ENCODE data around the gene NAA30.

NAA30 gene

GRCh38 chr14:57408037-57408436 is 17.7 kb downstream of the NAA30 start:
- Histone ChIP-seq H3K27ac (no peak overlapping the region), H3K4me3 (no peak overlapping the region)
- DNase-seq (ENCODE audit: low spot score): no peak
- TF ChIP-seq, protein P1, sequence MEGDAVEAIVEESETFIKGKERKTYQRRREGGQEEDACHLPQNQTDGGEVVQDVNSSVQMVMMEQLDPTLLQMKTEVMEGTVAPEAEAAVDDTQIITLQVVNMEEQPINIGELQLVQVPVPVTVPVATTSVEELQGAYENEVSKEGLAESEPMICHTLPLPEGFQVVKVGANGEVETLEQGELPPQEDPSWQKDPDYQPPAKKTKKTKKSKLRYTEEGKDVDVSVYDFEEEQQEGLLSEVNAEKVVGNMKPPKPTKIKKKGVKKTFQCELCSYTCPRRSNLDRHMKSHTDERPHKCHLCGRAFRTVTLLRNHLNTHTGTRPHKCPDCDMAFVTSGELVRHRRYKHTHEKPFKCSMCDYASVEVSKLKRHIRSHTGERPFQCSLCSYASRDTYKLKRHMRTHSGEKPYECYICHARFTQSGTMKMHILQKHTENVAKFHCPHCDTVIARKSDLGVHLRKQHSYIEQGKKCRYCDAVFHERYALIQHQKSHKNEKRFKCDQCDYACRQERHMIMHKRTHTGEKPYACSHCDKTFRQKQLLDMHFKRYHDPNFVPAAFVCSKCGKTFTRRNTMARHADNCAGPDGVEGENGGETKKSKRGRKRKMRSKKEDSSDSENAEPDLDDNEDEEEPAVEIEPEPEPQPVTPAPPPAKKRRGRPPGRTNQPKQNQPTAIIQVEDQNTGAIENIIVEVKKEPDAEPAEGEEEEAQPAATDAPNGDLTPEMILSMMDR (IDR thresholded peaks at IDR 0.05): no peak

DNA sequence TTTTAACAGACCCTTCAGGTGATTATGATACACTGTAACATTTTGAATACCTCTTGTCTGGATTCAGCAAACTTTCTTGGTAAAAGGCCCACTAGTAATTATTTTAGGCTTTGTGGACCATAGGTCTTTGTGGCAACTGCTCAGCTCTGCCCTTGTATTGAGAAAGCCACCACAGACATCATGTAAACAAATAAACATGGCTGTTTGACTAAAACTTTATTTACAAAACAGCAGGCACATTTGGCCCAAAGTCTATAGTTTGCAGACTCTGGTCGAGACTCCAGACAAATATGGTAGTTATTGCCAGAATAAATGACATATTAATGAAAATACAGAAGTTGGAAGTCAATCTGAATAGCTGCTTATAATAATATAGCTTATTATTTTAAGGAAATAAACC is 18.2 kb downstream of the NAA30 start:
- no peak for DNase-seq (ENCODE audit: low spot score)
- no peak overlapping the region for H3K4me3 ChIP-seq
- H3K27ac ChIP-seq: no peak overlapping the region
- TF ChIP-seq, protein P1 (IDR thresholded peaks at IDR 0.05): no peak

DNA sequence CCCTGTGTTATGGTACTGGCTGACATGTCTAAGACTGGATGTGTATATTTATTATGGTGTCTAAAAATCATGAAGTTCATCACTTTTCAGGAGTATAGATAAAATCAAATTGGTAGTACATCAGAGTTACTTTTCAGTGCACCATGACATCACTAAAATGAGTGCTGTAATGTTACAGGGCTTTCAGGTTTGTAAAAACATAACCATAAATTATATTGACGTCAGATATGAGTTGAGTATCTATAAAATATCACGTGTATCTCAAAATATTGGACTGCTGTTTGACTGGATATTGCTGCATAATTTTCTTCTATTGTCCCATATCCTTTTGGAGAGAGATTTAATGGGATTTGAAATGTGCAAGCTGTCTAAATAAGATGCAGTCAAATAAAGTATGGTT is 22.0 kb downstream of the NAA30 start:
- DNase-seq (ENCODE audit: low spot score): no peak
- H3K27ac ChIP-seq: no peak overlapping the region
- no peak overlapping the region for H3K4me3 ChIP-seq
- TF ChIP-seq, protein P1 (IDR thresholded peaks at IDR 0.05): no peak

DNA sequence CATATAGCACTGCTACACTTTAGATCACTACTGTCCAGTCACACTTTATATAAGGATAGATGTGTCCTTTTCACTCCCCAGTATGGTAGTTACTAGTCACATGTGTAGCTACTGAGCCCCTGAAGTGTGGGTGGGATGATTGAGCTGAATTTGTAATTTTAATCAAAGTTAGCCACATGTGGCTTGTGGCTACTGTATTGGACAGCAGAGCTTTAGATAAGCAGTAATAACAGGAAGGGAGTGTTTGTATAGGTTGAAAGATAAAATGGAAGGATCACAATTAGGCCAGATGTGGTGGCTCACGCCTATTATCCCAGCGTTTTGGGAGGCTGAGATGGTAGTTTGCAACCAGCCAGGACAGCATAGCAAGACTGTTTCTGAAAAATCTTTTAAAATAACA is 23.5 kb downstream of the NAA30 start:
- no peak for DNase-seq (ENCODE audit: low spot score)
- Histone ChIP-seq H3K4me3 (no peak overlapping the region), H3K27ac (no peak overlapping the region)
- TF ChIP-seq, protein P1 (IDR thresholded peaks at IDR 0.05): no peak

DNA sequence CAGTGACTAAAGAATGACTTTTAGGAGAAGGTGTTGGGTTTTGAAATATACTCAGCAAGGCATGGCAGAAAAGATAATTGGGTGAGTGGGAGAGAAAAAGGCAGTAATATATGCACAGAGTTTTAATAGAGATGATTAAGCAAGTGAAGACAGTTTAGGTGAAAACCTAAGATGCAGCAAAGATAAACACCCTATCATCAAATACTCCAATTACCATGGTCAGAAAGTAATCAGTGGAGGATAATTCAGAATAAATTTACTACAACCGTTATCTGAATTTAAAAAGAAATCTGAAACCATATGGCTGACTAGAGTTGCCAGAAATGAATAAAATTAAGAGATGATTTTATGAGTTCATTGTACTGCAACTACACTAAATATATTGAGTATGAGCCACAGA is 26.8 kb downstream of the NAA30 start:
- H3K27ac ChIP-seq: no peak overlapping the region
- TF ChIP-seq, protein P1 (IDR thresholded peaks at IDR 0.05): no peak
- no peak overlapping the region for H3K4me3 ChIP-seq
- no peak for DNase-seq (ENCODE audit: low spot score)

DNA sequence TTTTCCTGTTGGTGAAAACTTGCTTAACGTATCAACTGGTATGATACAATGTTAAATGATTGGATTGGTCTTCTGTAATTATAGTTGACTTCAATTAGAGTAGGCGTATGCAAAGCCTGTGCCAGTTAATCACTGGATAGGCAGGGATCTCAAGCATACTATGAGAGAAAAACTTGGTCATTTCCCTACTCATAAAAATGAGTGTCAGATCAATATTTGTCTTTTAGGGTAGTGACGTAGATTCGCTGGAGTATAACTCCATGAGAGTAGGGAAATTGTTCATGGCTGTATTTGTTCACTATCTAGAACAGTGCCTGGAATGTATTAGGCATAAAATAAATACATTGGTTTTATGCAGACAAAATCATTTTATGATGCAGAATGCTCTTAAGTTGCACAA is 28.6 kb downstream of the NAA30 start:
- H3K4me3 ChIP-seq: no peak overlapping the region
- no peak for DNase-seq (ENCODE audit: low spot score)
- H3K27ac ChIP-seq: no peak overlapping the region
- TF ChIP-seq, protein P1 (IDR thresholded peaks at IDR 0.05): no peak

DNA sequence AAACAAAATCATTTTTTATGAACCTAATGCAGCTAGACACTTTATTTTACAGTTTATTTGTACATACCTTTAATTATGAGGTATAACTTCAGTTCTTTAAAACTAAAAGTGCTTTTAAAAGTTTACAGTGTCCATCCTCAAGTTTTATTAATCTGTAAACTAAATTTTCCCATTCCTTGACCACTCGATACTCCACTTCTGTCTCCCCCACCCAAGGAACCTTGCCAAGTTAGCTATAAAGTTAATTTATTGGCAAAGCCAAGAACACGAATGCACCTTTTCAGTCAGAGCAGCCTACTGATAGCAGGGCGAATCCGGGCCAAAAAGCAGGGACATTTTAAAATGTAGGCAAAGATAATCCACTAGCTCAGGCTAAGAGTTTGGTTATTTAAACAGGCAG is 29.6 kb downstream of the NAA30 start:
- H3K27ac ChIP-seq: no peak overlapping the region
- TF ChIP-seq, protein P1 (IDR thresholded peaks at IDR 0.05): no peak
- no peak overlapping the region for H3K4me3 ChIP-seq
- no peak for DNase-seq (ENCODE audit: low spot score)
